Measurements from ENCODE around the gene TSSK6. TPM values are rescaled to one million over a fixed set of nuclear protein-coding genes. Genes with fewer than 3 reads are reported as not detected.
A peak's percentile ranks its signal among the peaks of the same experiment; 100 is the strongest.

TSSK6 gene
- total RNA-seq, 1 donor from 2014 or later, result 3.0 TPM

GRCh38 chr19:19541616-19542015 is 26.3 kb upstream of the TSSK6 start:
- H3K36me3 Mint-ChIP-seq (ENCODE audit: low read depth), result peaks cover 2% of the 10 kb centered on the region
- H3K4me3 Mint-ChIP-seq, result no peak overlapping the region
- peaks cover 27% of the 10 kb centered on the region for H3K4me1 Mint-ChIP-seq (ENCODE audit: low read depth)
- no peak overlapping the region for H3K27ac Mint-ChIP-seq
- H3K9me3 Mint-ChIP-seq, result no peaks in the 10 kb centered on the region
- DNase-seq (ENCODE audit: low spot score), result no peak
- H3K27me3 Mint-ChIP-seq (ENCODE audit: insufficient read depth), result peaks cover 18% of the 10 kb centered on the region
- intact Hi-C loops (cut with micrococcal nuclease), result loop anchor here (1.0 to 2.0 kb wide), 5 partner anchors 25 to 101 kb away; partner anchors contain the start of genes GMIP, NDUFA13 and PBX4

GRCh38 chr19:19540715-19541515 is 25.6 kb upstream of the TSSK6 start:
- H3K4me1 Mint-ChIP-seq (ENCODE audit: low read depth), result peaks cover 27% of the 10 kb centered on the region

GRCh38 chr19:19540064-19540714 is 24.8 kb upstream of the TSSK6 start:
- DNase-seq (ENCODE audit: low spot score), result peak; percentile 43
- Mint-ChIP-seq H3K4me1 (ENCODE audit: low read depth) (peaks cover 27% of the 10 kb centered on the region), H3K36me3 (ENCODE audit: low read depth) (peaks cover 2% of the 10 kb centered on the region), H3K4me3 (peak overlapping the region; percentile 72), H3K27me3 (ENCODE audit: insufficient read depth) (peaks cover 18% of the 10 kb centered on the region), H3K9me3 (no peaks in the 10 kb centered on the region), H3K27ac (no peak overlapping the region)
- intact Hi-C loops (cut with micrococcal nuclease), result loop anchor here (2.0 kb wide), 4 partner anchors 51 to 103 kb away; partner anchors contain the start of genes GMIP and PBX4

More at GRCh38 chr19:19540715-19541515, 25.6 kb upstream of the TSSK6 start:
- no peak overlapping the region for H3K27ac Mint-ChIP-seq
- H3K9me3 Mint-ChIP-seq, result no peaks in the 10 kb centered on the region
- H3K27me3 Mint-ChIP-seq (ENCODE audit: insufficient read depth), result peaks cover 18% of the 10 kb centered on the region
- peaks cover 2% of the 10 kb centered on the region for H3K36me3 Mint-ChIP-seq (ENCODE audit: low read depth)
- H3K4me3 Mint-ChIP-seq, result peak overlapping the region; percentile 72
- intact Hi-C loops (cut with micrococcal nuclease), result loop anchor here (1.0 to 2.0 kb wide), 5 partner anchors 25 to 102 kb away; partner anchors contain the start of genes GMIP, NDUFA13 and PBX4
- peak; percentile 67 for DNase-seq (ENCODE audit: low spot score)

- no peak overlapping the region for H3K4me3 Mint-ChIP-seq
- no peak overlapping the region for H3K27ac Mint-ChIP-seq
- intact Hi-C loops (cut with micrococcal nuclease), result loop anchor here (2.0 kb wide), 4 partner anchors 51 to 103 kb away; partner anchors contain the start of genes GMIP and PBX4
- peaks cover 2% of the 10 kb centered on the region for H3K36me3 Mint-ChIP-seq (ENCODE audit: low read depth)
- H3K27me3 Mint-ChIP-seq (ENCODE audit: insufficient read depth), result peaks cover 18% of the 10 kb centered on the region
- no peak for DNase-seq (ENCODE audit: low spot score)
- H3K9me3 Mint-ChIP-seq, result no peaks in the 10 kb centered on the region
- peaks cover 27% of the 10 kb centered on the region for H3K4me1 Mint-ChIP-seq (ENCODE audit: low read depth)
Observed at GRCh38 chr19:19539698-19540063, 24.3 kb upstream of the TSSK6 start.

GRCh38 chr19:19538785-19539166 is 23.4 kb upstream of the TSSK6 start:
- Mint-ChIP-seq H3K27ac (no peak overlapping the region), H3K4me3 (peak overlapping the region; percentile 0)
- intact Hi-C loops (cut with micrococcal nuclease), result no loop called here

GRCh38 chr19:19538061-19538784 is 22.9 kb upstream of the TSSK6 start, which contains the start of gene CILP2:
CILP2 (plus strand) TSS chr19:19538265; CDS start chr19:19538350, 85 bp downstream.
- intact Hi-C loops (cut with micrococcal nuclease), result no loop called here
- DNase-seq (ENCODE audit: low spot score), result no peak
- Mint-ChIP-seq H3K9me3 (no peaks in the 10 kb centered on the region), H3K27me3 (ENCODE audit: insufficient read depth) (peaks cover 18% of the 10 kb centered on the region), H3K36me3 (ENCODE audit: low read depth) (peaks cover 5% of the 10 kb centered on the region), H3K4me3 (peak within 1 kb of the TSS; percentile 49), H3K27ac (no peak within 1 kb of the TSS), H3K4me1 (ENCODE audit: low read depth) (peaks cover 34% of the 10 kb centered on the region)

More at GRCh38 chr19:19538785-19539166, 23.4 kb upstream of the TSSK6 start:
- H3K9me3 Mint-ChIP-seq, result no peaks in the 10 kb centered on the region
- DNase-seq (ENCODE audit: low spot score), result no peak
- H3K27me3 Mint-ChIP-seq (ENCODE audit: insufficient read depth), result peaks cover 18% of the 10 kb centered on the region
- H3K36me3 Mint-ChIP-seq (ENCODE audit: low read depth), result peaks cover 5% of the 10 kb centered on the region
- H3K4me1 Mint-ChIP-seq (ENCODE audit: low read depth), result peaks cover 32% of the 10 kb centered on the region

GRCh38 chr19:19537075-19538048 is 22.0 kb upstream of the TSSK6 start:
- intact Hi-C loops (cut with micrococcal nuclease), result no loop called here
- DNase-seq (ENCODE audit: low spot score), result no peak
- Mint-ChIP-seq H3K4me1 (ENCODE audit: low read depth) (peaks cover 33% of the 10 kb centered on the region), H3K9me3 (no peaks in the 10 kb centered on the region), H3K27me3 (ENCODE audit: insufficient read depth) (peaks cover 18% of the 10 kb centered on the region), H3K27ac (no peak overlapping the region), H3K4me3 (peak overlapping the region; percentile 49), H3K36me3 (ENCODE audit: low read depth) (peaks cover 5% of the 10 kb centered on the region)

- no peaks in the 10 kb centered on the region for H3K9me3 Mint-ChIP-seq
- peaks cover 15% of the 10 kb centered on the region for H3K27me3 Mint-ChIP-seq (ENCODE audit: insufficient read depth)
- no peak overlapping the region for H3K4me3 Mint-ChIP-seq
Observed at GRCh38 chr19:19535311-19536191, 20.2 kb upstream of the TSSK6 start.

GRCh38 chr19:19534556-19535265 is 19.4 kb upstream of the TSSK6 start:
- intact Hi-C loops (cut with micrococcal nuclease), result loop anchor here (5.0 kb wide), 1 partner anchor 333 kb away; the partner anchor contains the start of gene ZNF253
- Mint-ChIP-seq H3K36me3 (ENCODE audit: low read depth) (peaks cover 11% of the 10 kb centered on the region), H3K4me1 (ENCODE audit: low read depth) (peaks cover 17% of the 10 kb centered on the region), H3K4me3 (no peak overlapping the region), H3K27me3 (ENCODE audit: insufficient read depth) (peaks cover 15% of the 10 kb centered on the region), H3K9me3 (no peaks in the 10 kb centered on the region), H3K27ac (no peak overlapping the region)
- DNase-seq (ENCODE audit: low spot score), result no peak

More at GRCh38 chr19:19535311-19536191, 20.2 kb upstream of the TSSK6 start:
- H3K27ac Mint-ChIP-seq, result no peak overlapping the region
- H3K36me3 Mint-ChIP-seq (ENCODE audit: low read depth), result peaks cover 11% of the 10 kb centered on the region
- intact Hi-C loops (cut with micrococcal nuclease), result no loop called here
- H3K4me1 Mint-ChIP-seq (ENCODE audit: low read depth), result peaks cover 18% of the 10 kb centered on the region
- DNase-seq (ENCODE audit: low spot score), result no peak

GRCh38 chr19:19533841-19534240 is 18.5 kb upstream of the TSSK6 start:
- peaks cover 16% of the 10 kb centered on the region for H3K4me1 Mint-ChIP-seq (ENCODE audit: low read depth)
- DNase-seq (ENCODE audit: low spot score), result no peak
- no peaks in the 10 kb centered on the region for H3K9me3 Mint-ChIP-seq
- H3K27me3 Mint-ChIP-seq (ENCODE audit: insufficient read depth), result peaks cover 10% of the 10 kb centered on the region
- no peak overlapping the region for H3K4me3 Mint-ChIP-seq
- H3K36me3 Mint-ChIP-seq (ENCODE audit: low read depth), result peaks cover 11% of the 10 kb centered on the region
- no peak overlapping the region for H3K27ac Mint-ChIP-seq
- intact Hi-C loops (cut with micrococcal nuclease), result loop anchor here (5.0 kb wide), 1 partner anchor 333 kb away; the partner anchor contains the start of gene ZNF253

All from activated T-helper 1 cell treated with anti-CD3 and anti-CD28 coated beads, Interleukin-12 subunit alpha, Interleukin-12 subunit beta, Interleukin-2, Interleukin-4 antibody, amounts not matched to agents 30 ng/mL and 10 ng/mL and 1 ng/mL, durations not matched to agents 14 hours and 24 hours and 36 hours (primary cell).